ENCODE measurements around the gene OSBP2. TPM values are rescaled to one million over a fixed set of nuclear protein-coding genes. Genes with fewer than 3 reads are reported as not detected.

OSBP2 gene
- polyA plus RNA-seq, 1 donor (not counting 4 experiments of a cell fraction or from before 2014, with no cell fraction given) = 3.0 TPM

DNA sequence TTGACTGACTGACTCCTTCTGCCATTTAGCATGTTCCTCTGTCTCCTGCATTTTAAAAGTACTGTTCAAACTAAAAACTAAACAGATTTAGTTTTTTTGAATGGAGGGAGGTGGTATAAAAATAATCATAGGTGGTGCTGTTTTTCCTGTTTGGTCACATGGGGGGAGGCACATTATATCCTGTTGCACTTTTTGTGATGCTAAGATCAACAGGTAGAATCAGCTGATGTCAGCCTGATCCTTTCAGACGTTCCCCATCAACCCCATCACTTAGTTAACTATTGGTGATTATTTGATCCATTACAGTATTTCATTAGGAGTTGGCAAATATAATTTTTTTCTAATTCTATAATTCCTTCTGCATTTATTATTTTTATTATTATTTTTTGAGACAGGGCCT is 5.1 kb upstream of the OSBP2 start:
- DNase-seq (ENCODE audit: low read depth, low spot score) (no peak), FAIRE-seq (no peak)
- no peak overlapping the region for H2AFZ ChIP-seq (ENCODE audit: control insufficient read depth, low read length)
- H3K4me2 ChIP-seq (ENCODE audit: control insufficient read depth, extremely low read depth, insufficient read depth, low read depth, low read length) = no peak overlapping the region
- no peaks in the 10 kb centered on the region for H3K9me3 ChIP-seq (ENCODE audit: control insufficient read depth, low read depth, low read length)
- no peak for TF ChIP-seq EZH2 (IDR thresholded peaks at IDR 0.05; ENCODE audit: low read length)
- TF ChIP-seq, protein P1, sequence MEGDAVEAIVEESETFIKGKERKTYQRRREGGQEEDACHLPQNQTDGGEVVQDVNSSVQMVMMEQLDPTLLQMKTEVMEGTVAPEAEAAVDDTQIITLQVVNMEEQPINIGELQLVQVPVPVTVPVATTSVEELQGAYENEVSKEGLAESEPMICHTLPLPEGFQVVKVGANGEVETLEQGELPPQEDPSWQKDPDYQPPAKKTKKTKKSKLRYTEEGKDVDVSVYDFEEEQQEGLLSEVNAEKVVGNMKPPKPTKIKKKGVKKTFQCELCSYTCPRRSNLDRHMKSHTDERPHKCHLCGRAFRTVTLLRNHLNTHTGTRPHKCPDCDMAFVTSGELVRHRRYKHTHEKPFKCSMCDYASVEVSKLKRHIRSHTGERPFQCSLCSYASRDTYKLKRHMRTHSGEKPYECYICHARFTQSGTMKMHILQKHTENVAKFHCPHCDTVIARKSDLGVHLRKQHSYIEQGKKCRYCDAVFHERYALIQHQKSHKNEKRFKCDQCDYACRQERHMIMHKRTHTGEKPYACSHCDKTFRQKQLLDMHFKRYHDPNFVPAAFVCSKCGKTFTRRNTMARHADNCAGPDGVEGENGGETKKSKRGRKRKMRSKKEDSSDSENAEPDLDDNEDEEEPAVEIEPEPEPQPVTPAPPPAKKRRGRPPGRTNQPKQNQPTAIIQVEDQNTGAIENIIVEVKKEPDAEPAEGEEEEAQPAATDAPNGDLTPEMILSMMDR (optimal IDR thresholded peaks at IDR 0.05 in 1 of 3, IDR thresholded peaks at IDR 0.05 in 1 of 3, conservative IDR thresholded peaks at IDR 0.05 in 1 of 3; ENCODE audit: extremely low read depth in 1 of 3, insufficient read depth in 2 of 3, low read length in 3 of 3) = no peak
- no peaks in the 10 kb centered on the region for H3K27me3 ChIP-seq (ENCODE audit: control insufficient read depth, extremely low read depth, insufficient read depth, low read length)
- no peaks in the 10 kb centered on the region for H4K20me1 ChIP-seq (ENCODE audit: control insufficient read depth, extremely low read depth, insufficient read depth, low read length)
- no peaks in the 10 kb centered on the region for H3K36me3 ChIP-seq (ENCODE audit: control insufficient read depth in 2 of 2, extremely low read depth in 1 of 2, insufficient read depth in 2 of 2, low read length in 2 of 2)
- no peak overlapping the region for H3K9ac ChIP-seq (ENCODE audit: control insufficient read depth, extremely low read depth, insufficient read depth, low read length)
- H3K4me1 ChIP-seq (ENCODE audit: control insufficient read depth, extremely low read depth, insufficient read depth, low read length) = peaks cover 4% of the 10 kb centered on the region
- no peak overlapping the region for H3K4me3 ChIP-seq (ENCODE audit: control insufficient read depth in 2 of 3, extremely low read depth in 1 of 3, insufficient read depth in 2 of 3, low read depth in 1 of 3, low read length in 3 of 3)
- dilution Hi-C loops (cut with MboI; ENCODE audit: extremely low pct_ligation_motif_present, low sequenced_read_pairs) = no loop called here
- H3K9me1 ChIP-seq (ENCODE audit: control insufficient read depth, extremely low read depth, insufficient read depth, low read length) = no peaks in the 10 kb centered on the region
- H3K79me2 ChIP-seq (ENCODE audit: control insufficient read depth, insufficient read depth, low read length) = no peaks in the 10 kb centered on the region
- H3K27ac ChIP-seq (ENCODE audit: control insufficient read depth, insufficient read depth, low read length) = no peak overlapping the region

DNA sequence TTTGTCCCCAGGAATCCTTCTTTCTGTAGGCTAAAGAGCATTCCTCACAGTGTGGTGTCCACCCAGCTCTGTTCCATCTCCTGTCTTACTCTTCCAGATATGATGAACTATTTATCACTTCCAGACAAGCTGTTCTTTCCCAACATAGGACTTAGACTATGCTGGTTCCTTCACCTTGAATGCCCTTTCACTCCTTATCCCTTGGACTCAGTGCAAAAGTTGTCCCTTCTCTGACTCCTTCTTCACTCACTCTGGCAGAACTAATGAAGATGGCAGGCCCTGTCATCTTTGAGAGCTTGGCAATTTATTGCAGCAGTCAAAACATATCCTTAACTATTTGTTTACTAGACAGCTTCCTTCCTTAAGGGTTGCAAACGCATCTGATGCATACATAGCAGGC is 3.5 kb upstream of the OSBP2 start:
- Histone ChIP-seq H3K9me1 (ENCODE audit: control insufficient read depth, extremely low read depth, insufficient read depth, low read length) (no peaks in the 10 kb centered on the region), H3K36me3 (ENCODE audit: control insufficient read depth in 2 of 2, extremely low read depth in 1 of 2, insufficient read depth in 2 of 2, low read length in 2 of 2) (no peaks in the 10 kb centered on the region), H3K9ac (ENCODE audit: control insufficient read depth, extremely low read depth, insufficient read depth, low read length) (no peak overlapping the region), H4K20me1 (ENCODE audit: control insufficient read depth, extremely low read depth, insufficient read depth, low read length) (no peaks in the 10 kb centered on the region), H3K9me3 (ENCODE audit: control insufficient read depth, low read depth, low read length) (no peaks in the 10 kb centered on the region), H2AFZ (ENCODE audit: control insufficient read depth, low read length) (no peak overlapping the region), H3K79me2 (ENCODE audit: control insufficient read depth, insufficient read depth, low read length) (no peaks in the 10 kb centered on the region), H3K4me1 (ENCODE audit: control insufficient read depth, extremely low read depth, insufficient read depth, low read length) (peaks cover 4% of the 10 kb centered on the region), H3K4me3 (ENCODE audit: control insufficient read depth in 2 of 3, extremely low read depth in 1 of 3, insufficient read depth in 2 of 3, low read depth in 1 of 3, low read length in 3 of 3) (no peak overlapping the region), H3K27me3 (ENCODE audit: control insufficient read depth, extremely low read depth, insufficient read depth, low read length) (no peaks in the 10 kb centered on the region), H3K27ac (ENCODE audit: control insufficient read depth, insufficient read depth, low read length) (no peak overlapping the region), H3K4me2 (ENCODE audit: control insufficient read depth, extremely low read depth, insufficient read depth, low read depth, low read length) (no peak overlapping the region)
- DNase-seq (ENCODE audit: low read depth, low spot score) = no peak
- dilution Hi-C loops (cut with MboI; ENCODE audit: extremely low pct_ligation_motif_present, low sequenced_read_pairs) = no loop called here
- FAIRE-seq = no peak
- no peak for TF ChIP-seq EZH2 (IDR thresholded peaks at IDR 0.05; ENCODE audit: low read length)
- TF ChIP-seq, protein P1 (optimal IDR thresholded peaks at IDR 0.05 in 1 of 3, IDR thresholded peaks at IDR 0.05 in 1 of 3, conservative IDR thresholded peaks at IDR 0.05 in 1 of 3; ENCODE audit: extremely low read depth in 1 of 3, insufficient read depth in 2 of 3, low read length in 3 of 3) = no peak

Measured in keratinocyte (primary cell).